Ovary (tissue), 3 donors: ENCODE results near the gene DNASE1L3.

ENCODE experiments used
- CTCF ChIP-seq, 3 donors: fragments of 450-650 bp in 2 of 3; fragments of 200-600 bp in 1 of 3; IDR thresholded peaks; one replicate each; pipeline versions ENCODE4 v1.5.1 to v1.8.0; 2016 to 2022; ENCODE audit warnings: antibody characterized with exemption in 3 of 3, mild to moderate bottlenecking in 1 of 3
- EP300 ChIP-seq: sonication (generic); formaldehyde crosslinking; IDR thresholded peaks from one replicate; pipeline ENCODE4 v1.6.1; 2017; ENCODE audit warnings: antibody characterized with exemption
- POLR2A ChIP-seq: fragments of 450-650 bp; IDR thresholded peaks from one replicate; pipeline ENCODE4 v1.6.1; 2017; ENCODE audit warnings: antibody characterized with exemption, mild to moderate bottlenecking, moderate library complexity
- donor health status: DM: no; HTN: no; CAD: no.

GRCh38 chr3:58200121-58200709 is 10.6 kb downstream of the DNASE1L3 start:
- TF ChIP-seq CTCF (IDR thresholded peaks at IDR 0.05): no peak
- TF ChIP-seq EP300: no peak
- no peak for TF ChIP-seq POLR2A
